GM19328 (cell line): ENCODE data around the gene EMP2.

Experiments
- ATAC-seq: cut with Tn5 transposase; IDR thresholded peaks from one replicate; pipeline ENCODE4 v1.9.1; 2021; ENCODE audit warnings: mild to moderate bottlenecking, moderate library complexity; ENCODE audit not compliant: unreplicated experiment

Gene EMP2

GRCh38 chr16:10494343-10495030, 85.9 kb downstream of the EMP2 start:
- ATAC-seq = no peak

GRCh38 chr16:10493276-10493675, 87.1 kb downstream of the EMP2 start:
- ATAC-seq = no peak

GRCh38 chr16:10490141-10490540, 90.3 kb downstream of the EMP2 start:
- ATAC-seq = no peak

GRCh38 chr16:10485698-10486382, 94.6 kb downstream of the EMP2 start:
- no peak for ATAC-seq

- no peak for ATAC-seq
These were observed 95.2 kb downstream of the EMP2 start for GRCh38 chr16:10485159-10485558.

- no peak for ATAC-seq
These were observed 100.2 kb downstream of the EMP2 start for GRCh38 chr16:10480151-10480550.
